NCI-H2029 (cell line): ENCODE results near the gene PPP1R17.

Experiments
- DNase-seq: peaks from one replicate; lab custom pipeline; 2025; lab: John Stamatoyannopoulos, UW

The PPP1R17 gene

GRCh38 chr7:31699050-31699449 lies 12.0 kb downstream of the PPP1R17 start:
- no peak for DNase-seq

GRCh38 chr7:31702354-31702753 lies 15.3 kb downstream of the PPP1R17 start:
- DNase-seq: no peak

DNA sequence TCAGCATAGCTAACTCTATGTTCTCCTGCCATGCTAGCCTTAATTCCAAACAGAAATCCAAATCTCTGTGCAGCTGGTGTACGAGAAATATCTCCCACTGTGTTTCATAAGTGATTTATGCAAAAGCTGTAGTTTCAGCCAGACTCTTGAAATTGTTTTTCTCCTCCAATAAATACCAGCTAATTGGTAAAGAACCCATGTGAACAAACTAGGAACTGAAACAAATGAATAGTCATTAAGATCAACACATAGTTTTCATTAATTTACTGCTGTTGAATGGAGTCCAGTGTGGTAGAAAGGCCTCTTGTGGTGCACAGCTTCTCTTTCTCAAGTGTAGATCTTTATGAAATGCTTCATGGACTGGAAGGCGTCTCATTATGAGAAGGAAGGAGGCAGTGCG lies 18.4 kb downstream of the PPP1R17 start:
- DNase-seq: no peak

DNA sequence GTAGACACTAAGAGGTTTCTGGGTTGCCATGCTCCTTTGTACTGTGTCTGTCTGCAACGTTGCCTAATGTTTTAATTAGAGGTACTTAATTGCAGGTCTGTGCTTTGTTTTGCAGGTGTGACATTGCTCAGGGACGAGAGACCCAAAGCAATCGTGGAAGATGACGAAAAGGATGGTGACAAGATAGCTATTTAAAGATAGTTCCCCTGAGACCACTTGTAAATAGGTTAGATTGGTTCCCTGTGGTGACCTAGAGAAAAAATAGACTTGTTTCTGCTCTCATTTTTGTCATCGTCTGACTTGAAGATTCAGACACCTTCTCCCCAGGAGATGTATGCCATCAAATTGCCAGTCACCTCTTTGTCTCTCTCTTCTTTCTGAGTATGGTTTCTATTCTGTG lies 20.1 kb downstream of the PPP1R17 start:
- no peak for DNase-seq

DNA sequence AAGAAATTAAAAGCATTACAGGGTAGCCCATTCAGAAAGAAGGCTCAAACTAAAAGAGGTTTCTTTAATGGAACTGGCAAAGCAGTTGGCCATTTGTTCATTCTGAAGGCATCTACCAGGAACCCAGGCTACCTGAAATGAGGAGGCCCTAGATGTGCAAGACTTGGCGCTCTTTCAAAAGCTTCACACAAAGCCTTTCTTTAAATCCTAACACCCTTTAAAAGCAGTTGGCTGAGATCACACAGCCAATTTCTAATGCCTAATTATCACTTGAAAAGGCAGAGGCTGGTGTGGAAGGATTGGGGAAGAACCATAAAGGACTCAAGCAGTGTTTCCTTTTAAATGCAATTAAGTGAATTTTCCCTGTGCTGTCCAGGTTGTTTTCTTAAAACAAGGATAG lies 23.2 kb downstream of the PPP1R17 start:
- no peak for DNase-seq

DNA sequence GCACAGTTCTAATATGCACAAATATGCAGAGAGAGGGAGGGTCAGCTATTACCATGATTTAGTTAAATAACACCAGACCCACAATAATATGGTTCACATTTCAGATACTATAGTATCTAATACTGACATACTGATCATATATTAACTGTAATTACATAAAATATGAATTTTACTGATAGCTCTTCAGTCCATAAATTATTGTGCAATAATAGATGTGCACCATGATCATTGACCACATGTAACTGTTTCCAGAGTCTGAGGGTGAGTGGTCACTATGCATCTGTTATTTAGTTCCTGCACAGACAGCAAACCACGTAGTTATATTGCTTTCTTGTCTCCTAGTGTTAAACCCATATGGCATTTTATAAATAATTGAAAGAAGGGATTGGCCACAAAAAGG lies 29.3 kb downstream of the PPP1R17 start:
- no peak for DNase-seq

GRCh38 chr7:31720366-31720765 lies 33.4 kb downstream of the PPP1R17 start:
- DNase-seq: no peak

DNA sequence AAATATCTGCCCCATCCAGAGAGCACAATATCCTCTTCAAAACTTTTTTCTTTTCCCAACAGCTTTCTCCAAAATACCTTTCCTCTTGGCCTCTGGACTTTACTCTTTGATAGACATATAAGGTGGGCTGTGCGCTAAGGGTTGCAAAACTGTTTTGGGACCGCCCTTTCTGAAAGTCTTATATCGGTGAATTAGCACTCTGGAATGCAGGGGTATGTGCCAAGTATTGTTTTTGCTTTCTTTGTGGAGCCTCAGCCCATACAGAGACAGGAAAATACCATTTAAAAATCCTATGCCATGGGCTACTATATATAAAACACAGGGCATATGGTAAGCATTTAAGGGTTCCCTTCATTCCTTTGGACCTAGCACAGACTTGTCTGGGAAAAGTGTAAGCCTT lies 37.7 kb downstream of the PPP1R17 start:
- DNase-seq: no peak

- DNase-seq: no peak
These were observed 42.3 kb downstream of the PPP1R17 start for GRCh38 chr7:31729195-31729804.

- DNase-seq: no peak
These were observed 47.4 kb downstream of the PPP1R17 start for GRCh38 chr7:31734456-31734855.

DNA sequence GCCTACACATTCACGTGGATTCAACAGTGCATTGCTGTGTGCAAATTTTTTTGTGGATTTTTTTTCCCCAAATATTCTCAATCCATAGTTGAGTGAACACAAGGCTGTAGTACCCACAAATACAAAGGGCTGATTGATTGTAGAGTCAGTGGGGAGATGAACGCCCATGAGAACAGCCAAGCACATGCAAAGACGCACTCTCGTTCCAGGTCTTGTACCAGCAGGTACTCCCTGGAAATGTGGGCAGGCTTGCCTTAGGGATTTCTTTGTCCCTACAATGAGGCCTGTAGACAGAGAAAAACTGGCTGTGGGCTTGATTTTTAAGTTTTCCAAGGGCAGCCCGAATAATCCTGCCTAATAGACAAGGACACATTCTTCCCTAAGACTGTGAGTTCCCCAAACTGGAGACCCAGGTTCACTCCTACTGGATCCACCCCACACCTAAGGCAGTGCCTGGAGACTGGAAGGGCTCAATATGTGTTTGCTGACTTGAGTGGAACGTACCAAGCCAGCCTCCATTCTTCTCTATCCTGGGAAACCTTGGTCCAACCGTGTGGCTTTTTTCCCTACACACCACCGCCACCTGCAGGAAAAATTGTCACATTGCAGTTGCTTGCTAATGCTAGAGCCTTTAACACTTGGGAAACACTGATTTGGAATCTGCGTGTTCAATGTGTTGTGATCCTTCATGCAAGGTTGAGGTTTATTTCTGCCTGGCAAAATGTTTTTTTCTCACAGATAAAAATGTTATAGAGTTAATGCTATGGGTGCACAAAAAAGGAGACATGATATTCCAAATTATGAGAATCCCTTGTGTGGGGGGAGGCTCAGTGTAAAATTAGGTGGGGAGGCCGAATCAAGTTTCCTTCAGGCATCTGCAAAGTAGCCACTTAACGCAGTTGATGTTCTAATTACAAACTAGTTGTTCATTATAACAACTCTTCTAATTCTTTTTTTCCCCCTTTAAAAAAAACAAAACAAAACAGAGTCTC lies 49.3 kb downstream of the PPP1R17 start:
- DNase-seq: peak; percentile 40

GRCh38 chr7:31741852-31742251 lies 54.8 kb downstream of the PPP1R17 start:
- DNase-seq: no peak

GRCh38 chr7:31744294-31744874 lies 57.4 kb downstream of the PPP1R17 start:
- DNase-seq: peak; percentile 34

- DNase-seq: no peak
These were observed 60.5 kb downstream of the PPP1R17 start for GRCh38 chr7:31747553-31747952.

GRCh38 chr7:31748084-31748483 lies 61.1 kb downstream of the PPP1R17 start:
- no peak for DNase-seq

DNA sequence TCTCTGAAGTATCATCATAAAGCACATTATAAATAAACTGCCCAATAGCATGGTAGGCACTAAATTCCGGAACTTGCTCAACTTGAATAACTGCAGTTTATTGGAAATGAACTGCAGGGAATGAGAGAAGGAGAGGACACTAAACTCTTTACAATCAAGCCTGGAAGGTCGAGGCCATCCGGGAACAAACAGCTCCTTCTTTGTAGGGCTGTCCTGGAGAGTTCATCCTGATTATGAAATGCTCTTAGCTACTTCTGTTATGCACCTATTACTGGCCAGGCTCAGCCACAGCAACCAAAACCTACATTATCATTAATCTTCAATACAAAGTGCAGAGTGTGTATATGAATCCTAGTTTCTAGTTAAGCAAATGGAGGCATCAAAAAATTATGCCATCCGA lies 64.7 kb downstream of the PPP1R17 start:
- DNase-seq: no peak
